HL-60 (cell line): ENCODE measurements around the gene LRRN4CL.

Experiments used
- CTCF ChIP-seq: IDR thresholded peaks from one replicate; pipeline ENCODE4 v1.5.1; 2011; ENCODE audit warnings: low read length, control low read depth, inconsistent platforms; ENCODE audit not compliant: insufficient read depth
- GABPA ChIP-seq: IDR thresholded peaks from 2 replicates; pipeline ENCODE4 v1.6.1; 2012; ENCODE audit warnings: low read depth
- POLR2AphosphoS5 ChIP-seq: IDR thresholded peaks from 2 replicates; pipeline ENCODE4 v1.6.1; 2012; ENCODE audit warnings: low read depth

- TF ChIP-seq POLR2AphosphoS5 (no peak), CTCF (peak; percentile 78), GABPA (no peak)
Observed at GRCh38 chr11:62694455-62695167, 5.3 kb upstream of the LRRN4CL start.
